Measurements from ENCODE around the gene PSME3IP1.

GRCh38 chr16:57216968-57217367, 31.1 kb upstream of the PSME3IP1 start:
- TF ChIP-seq SIN3A (IDR thresholded peaks at IDR 0.05; ENCODE audit: borderline replicate concordance, insufficient read depth, low read length) (no peak), FOXP2 (optimal IDR thresholded peaks at IDR 0.05; ENCODE audit: borderline replicate concordance, extremely low read depth, extremely low read length, insufficient read depth) (no peak), REST (IDR thresholded peaks at IDR 0.05; ENCODE audit: insufficient read depth in 1 of 2, low read depth in 2 of 2, low read length in 2 of 2) (no peak), POLR2AphosphoS5 (IDR thresholded peaks at IDR 0.05; ENCODE audit: low read depth, low read length) (no peak)

Measured in PFSK-1 (cell line).